Tibial nerve (tissue), 4 donors: Measurements from ENCODE around the gene MSI2. TPM values are rescaled to one million over a fixed set of nuclear protein-coding genes. Genes with fewer than 3 reads are reported as not detected.

Source experiments
- DNase-seq, 2 donors: peaks; one replicate each; pipeline ENCODE4 v3.0.0-alpha.2; 2019; ENCODE audit warnings: low spot score in 2 of 2
- H3K27ac ChIP-seq, 4 donors: fragments of 200-600 bp; sonication (generic) in 3 of 4; one replicate each; pipeline ENCODE4 v1.5.1; 2017 to 2019; ENCODE audit warnings: mild to moderate bottlenecking in 1 of 4
- H3K27me3 ChIP-seq, 2 donors: fragments of 200-600 bp; sonication (generic) in 1 of 2; one replicate each; pipeline versions ENCODE4 v1.5.1 to v1.6.0; 2017 to 2019
- H3K36me3 ChIP-seq, 3 donors: fragments of 200-600 bp; sonication (generic); one replicate each; pipeline ENCODE4 v1.5.1; 2018 to 2019
- H3K4me1 ChIP-seq, 4 donors: fragments of 200-600 bp; sonication (generic) in 3 of 4; one replicate each; pipeline ENCODE4 v1.5.1; 2017 to 2019
- H3K4me3 ChIP-seq, 4 donors: fragments of 200-600 bp; sonication (generic) in 3 of 4; one replicate each; pipeline ENCODE4 v1.5.1; 2017 to 2019; ENCODE audit warnings: mild to moderate bottlenecking in 1 of 4, moderate library complexity in 1 of 4
- H3K9me3 ChIP-seq, 4 donors: fragments of 200-600 bp; sonication (generic) in 3 of 4; one replicate each; pipeline ENCODE4 v1.5.1; 2017 to 2019
- CTCF ChIP-seq, 5 experiments: fragments of 200-600 bp in 3 of 5; fragments of 450-650 bp in 2 of 5; sonication (generic) in 3 of 5; IDR thresholded peaks; one replicate each; pipeline ENCODE4 v1.5.1; 2016 to 2019; ENCODE audit warnings: antibody characterized with exemption in 5 of 5, mild to moderate bottlenecking in 3 of 5, moderate library complexity in 2 of 5
- EP300 ChIP-seq, 2 donors: sonication (generic); formaldehyde crosslinking; IDR thresholded peaks; one replicate each; pipeline ENCODE4 v1.6.1; 2017; ENCODE audit warnings: antibody characterized with exemption in 2 of 2, mild to moderate bottlenecking in 1 of 2
- POLR2A ChIP-seq, 2 donors: fragments of 450-650 bp; IDR thresholded peaks; one replicate each; pipeline ENCODE4 v1.6.1; 2017; ENCODE audit warnings: antibody characterized with exemption in 2 of 2, mild to moderate bottlenecking in 2 of 2, moderate library complexity in 2 of 2
- WGBS, 2 donors: methylation state at CpG; one replicate each; pipeline ENCODE4 v1.1.5; 2018; 5-methylcytosine and 5-hydroxymethylcytosine counted together
- total RNA-seq, 4 donors: library from RNA; depleted of rRNA; stranded (reverse); fragments of >200 nt; gene quantifications; one replicate each; pipeline ENCODE4 v1.1.0, GENCODE V29; 2016

Gene MSI2
- total RNA-seq, 4 donors from 2014 or later = 11.5 to 18.3 (median 14.2) TPM

DNA sequence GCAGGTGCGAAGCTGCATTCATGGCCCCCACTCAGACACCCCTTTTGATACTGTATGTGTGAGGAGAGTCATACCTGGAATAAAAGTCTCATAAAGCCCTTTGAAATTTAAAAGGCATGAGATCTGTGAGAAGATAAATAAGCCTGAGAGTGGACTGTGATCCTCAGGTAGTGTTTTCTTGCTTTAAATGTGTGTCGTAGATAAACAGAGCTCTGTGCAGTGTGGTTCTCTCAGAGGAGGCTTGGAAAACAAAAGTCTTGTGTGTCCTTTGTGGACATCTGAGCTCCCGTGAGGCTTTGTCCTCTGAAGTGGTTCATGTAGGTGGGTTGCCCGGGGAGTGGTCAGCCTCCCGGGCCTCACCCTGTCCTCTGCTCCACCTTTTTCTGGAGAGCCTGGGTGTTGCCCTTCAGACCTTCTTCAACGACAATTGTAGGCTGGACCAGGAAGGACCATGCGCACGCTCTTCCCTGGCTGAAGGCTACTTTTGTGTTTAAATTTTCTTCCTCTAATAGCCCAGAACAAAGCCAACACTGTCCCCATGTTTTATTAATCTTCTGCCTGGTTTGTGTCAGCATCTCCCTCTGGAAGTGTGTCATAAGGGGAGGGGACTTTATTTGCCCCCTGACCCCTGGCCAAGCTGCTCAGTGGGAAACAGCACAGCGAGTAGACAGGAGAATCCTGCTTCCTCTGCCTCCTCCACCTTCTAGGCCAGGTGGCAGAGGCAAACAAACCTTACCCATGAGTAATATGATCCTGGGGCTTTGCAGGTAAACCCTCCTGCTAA is 151.2 kb downstream of the MSI2 start:
- DNase-seq = no peak
- WGBS, 2 donors = 50 to 51% methylated on average over 9 of the region's 9 CpGs
- H3K36me3 ChIP-seq = peaks cover 0 to under 1% (median 0%) of the 10 kb centered on the region in 3 donors
- no peaks in the 10 kb centered on the region for H3K9me3 ChIP-seq
- H3K4me3 ChIP-seq = no peak overlapping the region
- H3K27me3 ChIP-seq = no peaks in the 10 kb centered on the region
- peaks cover 0 to 41% (median 9%) of the 10 kb centered on the region in 4 donors for H3K4me1 ChIP-seq
- TF ChIP-seq CTCF (IDR thresholded peaks at IDR 0.05) = no peak
- TF ChIP-seq POLR2A (IDR thresholded peaks at IDR 0.05) = no peak
- no peak for TF ChIP-seq EP300 (IDR thresholded peaks at IDR 0.05)
- H3K27ac ChIP-seq = peak overlapping the region in 2 of 4 donors; percentile 10 to 68

GRCh38 chr17:57408071-57408811 is 151.9 kb downstream of the MSI2 start:
- Histone ChIP-seq H3K4me1 (peaks cover 0 to 41% (median 9%) of the 10 kb centered on the region in 4 donors), H3K9me3 (no peaks in the 10 kb centered on the region), H3K27ac (peak overlapping the region in 1 of 4 donors; percentile 47), H3K27me3 (no peaks in the 10 kb centered on the region), H3K4me3 (peak overlapping the region in 1 of 4 donors; percentile 17), H3K36me3 (no peaks in the 10 kb centered on the region)
- TF ChIP-seq CTCF (IDR thresholded peaks at IDR 0.05) (no peak), POLR2A (IDR thresholded peaks at IDR 0.05) (no peak), EP300 (IDR thresholded peaks at IDR 0.05) (no peak)
- WGBS, 2 donors = 64 to 70% methylated on average over 13 of the region's 13 CpGs
- no peak for DNase-seq

DNA sequence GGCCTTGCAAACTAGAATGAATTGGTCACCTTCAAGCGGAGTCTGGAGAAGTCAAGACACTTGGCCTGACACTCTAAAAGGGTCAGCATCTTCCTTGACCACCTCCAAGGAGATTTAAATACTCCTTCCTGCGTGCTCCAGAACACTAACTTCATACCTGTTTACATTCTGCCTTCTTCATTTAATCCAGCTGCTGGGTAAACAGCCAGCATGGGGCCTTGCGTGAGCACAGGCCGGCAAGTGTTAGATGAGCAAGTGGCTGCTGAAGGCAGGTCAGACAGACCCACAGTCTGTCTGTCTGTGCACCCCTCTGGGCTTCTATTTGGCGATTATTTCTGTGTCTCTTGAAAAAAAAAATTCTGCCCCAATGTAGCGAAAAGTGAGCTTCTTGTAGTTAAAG is 153.8 kb downstream of the MSI2 start:
- H3K27me3 ChIP-seq = no peaks in the 10 kb centered on the region
- H3K9me3 ChIP-seq = no peaks in the 10 kb centered on the region
- 80 to 81% methylated on average over 6 of the region's 6 CpGs for WGBS, 2 donors
- H3K36me3 ChIP-seq = no peaks in the 10 kb centered on the region
- no peak for TF ChIP-seq CTCF (IDR thresholded peaks at IDR 0.05)
- no peak for TF ChIP-seq EP300 (IDR thresholded peaks at IDR 0.05)
- TF ChIP-seq POLR2A (IDR thresholded peaks at IDR 0.05) = no peak
- no peak overlapping the region for H3K4me3 ChIP-seq
- no peak overlapping the region for H3K27ac ChIP-seq
- DNase-seq = no peak
- H3K4me1 ChIP-seq = peaks cover 0 to 41% (median 9%) of the 10 kb centered on the region in 4 donors

GRCh38 chr17:57412520-57413096 is 156.3 kb downstream of the MSI2 start:
- Histone ChIP-seq H3K27ac (no peak overlapping the region), H3K27me3 (no peaks in the 10 kb centered on the region), H3K36me3 (no peaks in the 10 kb centered on the region), H3K4me3 (no peak overlapping the region), H3K9me3 (no peaks in the 10 kb centered on the region), H3K4me1 (peaks cover 0 to 16% (median 2%) of the 10 kb centered on the region in 4 donors)
- DNase-seq = no peak
- TF ChIP-seq POLR2A (IDR thresholded peaks at IDR 0.05) (no peak), EP300 (IDR thresholded peaks at IDR 0.05) (no peak), CTCF (IDR thresholded peaks at IDR 0.05) (no peak)
- 32 to 63% methylated on average over 2 of the region's 2 CpGs for WGBS, 2 donors
